Measurements from ENCODE around the gene HDAC3.

GRCh38 chr5:141681695-141682641 lies 45.3 kb upstream of the HDAC3 start, which contains the start of gene ARAP3:
- TF ChIP-seq CTCF (conservative IDR thresholded peaks at IDR 0.05 in 1 of 2, IDR thresholded peaks at IDR 0.05 in 1 of 2; ENCODE audit: extremely low read depth in 1 of 2, insufficient read depth in 1 of 2, low read depth in 1 of 2, low read length in 2 of 2) (no peak), EZH2 (IDR thresholded peaks at IDR 0.05; ENCODE audit: borderline replicate concordance, low read length) (no peak)
